SK-MEL-5 (cell line): ENCODE measurements around the gene SUN3. TPM values are rescaled to one million over a fixed set of nuclear protein-coding genes. Genes with fewer than 3 reads are reported as not detected.
"Not testable (repeated sequence)": the region's sequence is repeated elsewhere in the genome, so short reads cannot be mapped to it uniquely, and the experiment has no call there.

Experiments used
- DNase-seq: peaks from one replicate; pipeline ENCODE4 v3.0.0-alpha.2; 2016; ENCODE audit warnings: low read depth, low spot score
- in situ Hi-C: cut with HindIII; loops from 2 replicates; pipeline ENCODE4 v1.10.0; 2016; ENCODE audit warnings: low sequenced_read_pairs, high pct_unique_total_duplicates, low pct_unique_long_range_greater_than_20kb
- total RNA-seq: library from RNA; depleted of rRNA; stranded (reverse); fragments of >200 nt; shearing (Covaris generic); gene quantifications from 2 replicates; pipeline ENCODE4 v1.2.3, GENCODE V29; 2014

SUN3 gene
- total RNA-seq, 1 experiment from 2014 or later, result 0.45 TPM

DNA sequence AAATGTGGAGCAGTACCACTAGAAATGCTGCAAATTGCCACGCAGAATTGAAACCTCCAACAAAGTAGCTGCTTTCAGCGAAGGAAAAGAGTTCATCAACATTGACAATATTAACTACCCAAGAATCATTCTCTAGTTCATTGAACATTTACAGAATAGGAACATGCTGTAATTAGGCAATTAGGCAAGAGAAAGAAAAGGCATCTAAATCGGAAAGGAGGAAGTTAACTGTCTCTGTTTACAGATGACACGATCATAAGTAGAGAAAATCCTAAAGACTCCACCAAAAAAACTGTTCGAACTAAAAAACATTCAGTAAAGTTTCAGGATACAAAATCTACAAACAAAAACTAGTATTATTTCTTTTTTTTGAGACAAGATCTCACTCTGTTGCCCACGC lies 71.8 kb downstream of the SUN3 start:
- in situ Hi-C loops, result no loop called here
- DNase-seq, result no peak

DNA sequence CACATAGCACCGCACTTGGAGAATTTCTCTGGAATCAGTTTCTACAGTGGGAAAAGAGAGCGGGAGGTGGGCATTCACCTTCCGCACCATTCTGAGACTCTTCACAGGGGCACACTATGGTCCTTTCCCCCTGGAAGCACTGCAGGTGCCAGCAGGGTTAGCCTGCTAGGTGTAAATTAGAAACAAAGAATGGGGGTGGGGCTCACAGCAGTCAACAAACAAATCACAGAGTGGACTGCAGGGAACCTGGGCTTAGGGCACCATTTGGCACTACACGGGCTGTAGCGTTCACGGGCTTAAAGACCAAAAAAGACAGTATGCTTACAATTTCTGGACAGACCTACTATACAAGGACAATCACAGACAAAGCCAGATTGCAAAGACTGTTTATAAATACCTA lies 72.7 kb downstream of the SUN3 start:
- DNase-seq, result no peak
- in situ Hi-C loops, result no loop called here

DNA sequence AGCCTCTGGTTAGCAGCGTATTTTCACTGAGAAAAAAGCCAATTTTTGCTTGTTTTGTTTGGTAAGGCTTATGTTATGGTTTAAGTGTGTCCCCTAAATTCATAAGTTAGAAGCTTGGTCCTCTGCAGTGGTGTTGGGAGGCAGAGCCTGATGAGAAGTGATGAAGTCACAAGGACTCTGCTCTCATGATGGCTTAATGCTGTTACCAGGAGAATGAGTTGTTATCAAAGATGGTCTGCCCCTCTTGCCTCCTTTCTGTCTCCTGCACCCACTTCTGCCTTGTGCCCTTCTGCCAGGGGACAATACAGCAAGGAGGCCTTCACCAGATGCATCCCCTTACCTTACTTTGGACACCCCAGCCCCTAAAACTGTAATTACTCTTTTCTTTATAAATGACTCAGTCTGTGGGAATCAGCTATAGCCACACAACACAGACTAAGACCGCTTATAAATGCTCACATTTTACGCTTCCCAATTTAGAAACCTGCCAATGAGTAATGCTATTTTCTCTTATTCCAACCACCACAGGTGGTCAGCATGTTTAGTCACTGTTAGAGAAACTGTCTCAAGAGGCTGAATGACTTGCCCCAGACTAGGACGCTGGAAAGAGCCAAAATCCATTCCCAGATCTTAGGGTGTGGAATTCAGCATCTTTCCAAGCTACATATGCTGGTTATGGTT lies 74.5 kb downstream of the SUN3 start:
- DNase-seq, result no peak

DNA sequence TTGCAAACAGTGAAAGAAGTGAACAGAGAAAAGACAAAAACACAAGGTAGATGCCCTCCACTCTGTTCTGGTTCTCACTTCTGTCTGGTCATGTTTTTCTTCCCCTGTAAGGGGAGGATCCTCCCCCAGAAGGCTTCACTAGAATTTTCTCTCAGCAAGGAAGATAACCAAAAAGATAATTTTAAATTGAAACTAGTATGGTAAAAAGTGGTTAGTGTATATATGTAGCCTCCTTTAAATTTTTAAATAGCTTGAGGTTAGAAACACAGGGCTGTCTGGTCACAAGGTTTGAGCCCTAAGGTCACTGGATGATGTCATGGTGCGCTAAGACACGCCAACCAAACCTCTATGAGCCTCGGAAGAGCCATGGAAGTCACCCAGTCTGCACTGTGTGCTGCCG lies 75.1 kb downstream of the SUN3 start:
- DNase-seq, result no peak
- in situ Hi-C loops, result no loop called here

More for the DNA sequence above, 74.5 kb downstream of the SUN3 start:
- in situ Hi-C loops, result no loop called here

DNA sequence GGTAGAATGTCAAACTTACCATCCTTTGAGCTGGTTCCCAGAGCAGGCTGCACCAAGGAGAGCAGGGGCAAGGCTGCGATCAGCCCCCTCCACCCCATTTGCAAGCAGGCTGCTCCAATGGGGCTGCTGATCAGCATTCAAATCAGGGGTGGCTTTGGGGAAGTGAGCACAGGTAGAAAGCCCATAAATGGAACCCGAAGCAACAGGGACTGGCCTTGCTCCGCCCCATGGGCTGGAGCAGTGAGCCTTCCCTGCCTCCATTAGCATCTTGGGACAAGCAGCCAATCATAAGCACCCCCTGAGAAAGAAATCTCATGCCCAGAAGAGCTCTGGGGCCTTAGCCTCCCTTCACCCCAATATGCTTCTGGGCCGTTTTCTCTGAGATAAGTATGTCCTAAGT lies 76.7 kb downstream of the SUN3 start:
- no peak for DNase-seq
- in situ Hi-C loops, result no loop called here

DNA sequence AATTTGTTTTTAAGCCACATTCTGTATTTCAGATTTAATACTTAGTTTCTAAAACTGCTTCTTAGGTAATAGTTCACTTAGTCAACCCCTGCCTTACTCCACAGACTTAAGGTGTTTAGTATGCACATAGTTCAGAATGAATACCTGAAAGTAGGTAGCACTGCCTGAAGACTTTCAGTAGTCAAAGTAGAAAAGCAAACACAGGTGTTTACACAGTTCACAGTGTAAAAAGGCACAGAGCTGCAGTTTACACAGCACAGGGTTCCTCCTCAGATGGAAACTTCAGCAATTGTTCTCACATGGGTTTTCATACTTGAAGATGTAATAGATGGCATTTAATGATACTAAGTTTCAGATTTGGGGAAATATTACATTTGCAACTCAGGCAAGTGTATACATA lies 77.5 kb downstream of the SUN3 start:
- in situ Hi-C loops, result no loop called here
- no peak for DNase-seq

DNA sequence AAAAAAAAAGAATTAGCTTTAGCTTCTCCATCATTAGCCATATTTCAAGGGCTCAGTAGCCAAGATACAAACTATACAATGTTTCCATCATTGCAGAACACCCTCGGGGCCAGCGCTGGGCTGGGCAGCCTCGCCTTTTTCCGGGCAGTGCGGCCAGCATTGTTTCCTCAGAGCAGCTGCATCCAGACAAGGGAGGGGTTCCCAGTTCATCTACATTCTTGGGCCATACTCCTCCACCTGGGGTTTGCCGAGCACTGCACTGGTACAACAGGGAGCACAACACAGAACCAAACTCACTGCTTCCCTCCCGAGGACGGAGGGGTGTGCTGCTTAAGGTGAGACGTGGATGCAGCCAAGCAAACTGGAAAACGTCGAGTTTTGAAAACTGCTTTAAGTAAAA lies 78.2 kb downstream of the SUN3 start:
- in situ Hi-C loops, result no loop called here
- DNase-seq, result no peak

DNA sequence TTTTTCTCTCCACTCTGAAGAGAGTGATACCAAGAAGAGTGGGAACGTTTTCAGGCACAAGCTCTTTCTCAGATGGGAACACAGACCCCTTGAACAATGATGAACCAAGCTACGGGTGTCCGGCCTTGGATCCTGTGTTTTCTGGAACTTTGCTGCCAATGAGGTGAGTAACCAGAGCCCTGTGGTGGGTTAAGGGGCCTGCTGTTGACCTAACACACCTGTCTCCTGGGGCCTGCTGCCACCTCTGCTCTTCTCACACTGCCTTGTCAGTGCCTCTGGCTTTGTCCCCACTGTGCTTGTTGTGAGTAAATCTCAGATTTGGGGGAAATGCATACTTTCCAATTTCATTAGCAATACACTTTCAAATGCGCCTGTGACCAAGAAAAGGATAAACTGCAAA lies 79.2 kb downstream of the SUN3 start:
- DNase-seq, result no peak
- in situ Hi-C loops, result no loop called here

DNA sequence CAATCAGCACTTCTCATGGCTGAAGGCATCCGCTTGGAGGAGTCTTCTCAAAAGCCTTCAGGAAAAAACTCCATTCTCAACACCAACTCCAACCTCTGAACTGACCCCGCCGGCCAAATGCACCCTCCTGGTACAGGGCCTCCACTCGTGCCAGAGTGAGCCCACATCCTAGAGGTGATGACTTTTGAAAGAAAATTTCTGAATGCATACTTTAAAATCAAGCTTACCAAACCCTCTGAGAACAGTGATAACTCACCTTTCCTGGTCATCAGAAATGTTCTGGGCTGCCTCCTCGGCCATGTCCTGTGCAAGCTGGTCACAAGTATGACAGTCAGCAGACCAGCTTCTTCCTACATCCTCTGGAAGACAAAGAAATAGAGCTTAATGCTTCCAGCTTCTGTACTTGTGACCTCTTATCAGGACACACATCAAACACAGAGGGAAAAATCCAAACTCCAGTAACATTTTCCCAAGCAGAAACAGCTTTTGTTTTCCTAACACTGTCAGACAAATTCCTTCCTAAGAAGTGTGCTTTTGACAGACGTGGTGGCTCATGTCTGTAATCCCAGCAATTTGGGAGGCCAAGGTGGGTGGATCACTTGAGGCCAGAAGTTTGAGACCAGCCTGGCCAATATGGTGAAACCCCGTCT lies 80.6 kb downstream of the SUN3 start, which contains the start of gene PKD1L1:
Gene PKD1L1, minus strand, starts transcription at position 326 of the 650 bp plus-strand sequence. Its CDS starts 26 bp downstream, at position 300.
- in situ Hi-C loops, result no loop called here
- peak; percentile 44 for DNase-seq

DNA sequence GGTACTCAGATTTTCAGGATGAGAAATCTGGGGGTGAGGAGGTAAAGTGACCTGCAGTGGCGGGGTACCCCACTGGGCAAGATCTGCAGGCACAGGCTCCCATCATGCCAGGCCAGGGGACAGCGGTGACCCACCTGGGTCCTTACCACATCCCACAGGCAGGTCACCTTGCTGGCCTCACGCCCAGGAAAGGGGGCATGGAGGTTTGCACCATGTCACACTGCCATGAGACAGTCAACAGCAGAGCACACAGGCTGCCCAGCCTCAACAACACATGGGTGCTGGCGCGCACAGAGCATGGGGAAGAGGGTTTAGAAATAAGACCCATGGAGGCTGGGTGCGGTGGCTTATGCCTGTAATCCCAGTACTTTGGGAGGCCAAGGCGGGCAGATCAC lies 81.6 kb downstream of the SUN3 start:
- in situ Hi-C loops, result no loop called here
- no peak for DNase-seq

DNA sequence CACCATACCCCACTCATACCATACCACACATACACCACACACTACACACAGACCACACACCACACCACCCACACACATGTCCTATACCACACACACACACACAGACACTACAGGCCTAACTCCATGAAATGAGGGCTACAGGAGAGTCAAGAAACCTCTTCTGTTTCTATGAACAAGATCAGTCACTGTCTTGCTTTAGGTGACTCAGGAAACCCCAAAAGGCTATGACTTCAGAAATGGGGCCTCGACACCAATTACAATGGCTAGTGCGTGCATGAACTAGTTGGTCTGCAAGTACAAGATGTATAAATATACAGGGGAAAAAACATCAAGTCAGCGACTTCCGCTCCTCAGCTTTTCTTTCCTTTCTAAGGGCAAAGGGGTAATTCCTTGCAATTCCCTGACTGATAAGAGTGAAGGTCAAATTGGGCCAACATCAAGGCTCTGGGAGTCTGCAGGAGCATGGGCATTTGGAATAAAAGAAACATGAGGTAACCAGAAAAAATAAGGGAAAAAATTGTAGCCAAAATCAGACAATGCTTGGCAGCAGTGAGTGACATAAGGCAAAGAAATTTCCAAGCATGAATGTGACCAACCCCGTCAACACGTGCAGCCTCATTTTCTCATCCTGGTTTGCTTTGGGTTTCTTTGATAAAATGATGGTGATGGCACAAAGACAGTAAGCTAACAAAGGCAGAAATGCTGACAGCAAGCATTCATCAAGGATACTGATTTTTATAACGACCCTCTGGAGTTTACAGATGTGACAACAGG lies 82.1 kb downstream of the SUN3 start:
- DNase-seq, result no peak
- in situ Hi-C loops, result no loop called here

DNA sequence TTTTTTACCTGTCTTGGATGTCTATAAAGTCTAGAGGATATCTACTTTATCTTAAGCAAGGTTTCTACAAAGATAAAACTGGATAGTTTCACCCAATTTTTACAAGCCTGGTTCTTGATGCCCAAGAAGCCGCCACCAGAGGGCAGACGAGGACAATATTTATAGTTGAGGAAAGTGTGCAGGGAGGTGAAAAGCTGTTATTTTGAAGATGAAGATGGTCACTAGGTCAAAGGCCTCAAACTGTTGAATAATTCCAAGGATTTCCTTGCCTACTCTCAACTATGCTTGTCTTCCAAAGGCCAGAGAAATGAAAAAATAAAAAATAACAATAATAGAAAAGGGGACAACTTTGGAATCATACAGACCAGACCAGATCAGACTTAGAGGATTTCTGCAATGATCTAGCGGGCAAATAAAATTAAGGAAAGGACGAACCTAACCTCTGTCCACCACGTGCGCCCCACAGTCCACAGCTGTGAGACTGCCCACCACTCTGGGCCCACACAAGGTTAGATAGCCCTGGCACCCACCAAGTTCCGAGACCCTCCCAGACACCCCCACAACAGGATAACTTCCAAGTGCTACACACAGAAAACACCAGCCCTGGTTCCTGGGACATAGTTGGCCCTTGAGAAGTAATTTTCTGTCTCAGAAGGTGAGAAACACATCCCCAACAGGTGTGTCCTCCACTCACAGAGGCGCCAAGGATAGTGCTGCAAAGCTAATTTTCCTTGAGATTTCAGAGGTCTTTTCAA lies 83.5 kb downstream of the SUN3 start:
- DNase-seq, result peak; percentile 86
- in situ Hi-C loops, result no loop called here

DNA sequence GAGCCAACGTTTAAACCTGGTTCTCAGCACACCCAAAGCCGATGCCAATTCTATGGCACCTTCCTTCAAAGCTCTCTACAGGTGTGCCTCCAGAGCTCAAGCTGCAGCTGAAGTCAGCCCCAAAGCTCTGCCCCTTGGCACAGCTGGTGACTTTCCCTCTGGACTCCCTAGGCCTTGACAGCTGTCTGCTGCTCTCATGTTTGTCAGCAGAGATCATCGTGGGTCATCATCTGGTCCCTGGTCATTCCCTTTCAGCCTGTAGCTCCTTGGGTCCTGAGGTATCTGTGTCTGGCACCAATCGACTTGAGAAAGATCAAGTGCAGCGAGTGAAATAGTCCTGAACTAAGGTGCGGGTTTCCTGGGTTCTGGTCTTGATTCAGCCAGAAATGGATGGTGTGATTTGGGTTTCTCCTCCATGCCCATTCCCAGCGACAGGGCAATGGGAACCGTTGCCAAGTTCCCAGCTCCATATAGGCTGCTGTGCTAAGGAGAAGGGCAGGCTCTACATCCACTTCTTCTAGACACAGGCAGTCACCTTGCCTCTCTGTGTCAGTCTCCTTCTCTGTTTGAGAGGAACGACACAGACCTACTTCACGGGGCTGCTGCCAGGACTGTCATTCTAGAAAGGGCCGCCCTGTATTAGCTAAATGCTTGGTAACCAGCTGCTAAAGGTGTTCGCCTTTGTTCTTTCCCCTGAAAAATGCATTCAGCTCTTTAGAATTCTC lies 84.2 kb downstream of the SUN3 start:
- no peak for DNase-seq
- in situ Hi-C loops, result no loop called here

DNA sequence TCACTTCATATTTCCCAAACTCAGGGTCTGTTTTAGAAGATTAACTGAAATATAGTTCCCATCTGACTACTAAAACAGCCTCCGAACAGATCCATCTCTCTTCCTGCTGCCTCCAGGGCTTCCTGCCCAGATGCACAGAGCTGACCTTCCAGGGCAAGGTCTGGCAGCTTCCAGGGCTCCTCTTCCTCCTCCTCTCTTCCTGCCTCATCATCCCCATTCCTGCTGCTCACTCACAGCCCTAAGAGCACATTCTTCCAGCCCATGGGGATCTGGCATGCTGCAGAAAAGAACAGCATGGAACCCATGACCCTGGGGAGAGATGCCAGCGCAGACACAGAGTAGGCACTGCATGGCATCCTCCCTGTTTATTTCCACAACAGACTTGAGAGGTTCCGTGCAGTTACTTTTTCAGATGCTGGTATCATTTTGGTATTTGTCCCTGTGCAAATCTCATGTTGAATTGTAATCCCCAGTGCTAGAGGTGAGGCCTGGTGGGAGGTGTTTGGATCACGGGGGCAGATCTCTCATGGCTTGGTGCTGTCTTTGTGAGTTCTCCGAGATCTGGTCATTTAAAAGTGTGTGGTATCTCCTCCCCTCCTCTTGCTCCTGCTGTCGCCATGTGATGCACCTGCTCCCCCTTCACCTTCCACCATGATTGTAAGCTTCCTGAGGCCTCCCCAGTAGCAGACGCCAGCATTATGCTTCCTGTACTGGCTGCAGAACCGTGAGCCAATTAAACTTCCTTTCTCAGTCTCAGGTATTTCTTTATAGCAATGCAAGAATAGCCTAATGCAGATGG lies 85.0 kb downstream of the SUN3 start:
- no peak for DNase-seq
- in situ Hi-C loops, result no loop called here

DNA sequence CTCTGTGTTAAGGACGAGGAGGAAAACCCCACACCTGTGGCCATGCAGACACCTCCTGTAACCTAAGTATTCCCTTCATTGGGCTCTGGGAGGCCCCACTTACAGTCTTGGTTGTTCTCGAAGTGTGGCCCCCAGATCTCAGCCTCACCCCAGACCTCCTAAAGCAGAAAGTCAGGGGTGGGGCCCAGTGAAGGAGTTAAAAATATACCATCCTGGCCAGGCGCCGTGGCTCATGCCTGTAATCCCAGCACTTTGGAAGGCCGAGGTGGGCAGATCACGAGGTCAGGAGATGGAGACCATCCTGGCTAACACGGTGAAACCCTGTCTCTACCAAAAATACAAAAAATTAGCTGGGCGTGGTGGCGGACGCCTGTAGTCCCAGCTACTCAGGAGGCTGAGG lies 86.3 kb downstream of the SUN3 start:
- DNase-seq, in situ Hi-C loops: not testable (repeated sequence)

DNA sequence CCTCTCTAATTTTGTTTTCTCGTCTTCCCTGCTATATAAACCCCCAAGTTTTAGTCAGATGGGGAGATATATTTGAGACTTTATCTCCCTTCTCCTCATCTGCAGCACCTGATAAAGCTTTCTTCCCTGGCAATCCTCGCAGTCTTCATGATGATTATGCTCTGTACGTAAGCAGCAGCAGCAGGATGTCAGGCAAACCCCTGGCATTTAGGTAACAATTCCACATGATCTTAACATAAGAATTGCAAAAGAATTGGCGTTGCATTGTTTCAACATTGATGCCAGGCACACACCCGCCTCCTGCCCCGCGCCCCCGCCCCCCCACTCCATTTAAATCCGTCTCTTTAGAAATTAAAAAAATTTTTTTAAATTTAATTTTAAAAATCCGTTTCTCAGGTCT lies 86.8 kb downstream of the SUN3 start:
- no peak for DNase-seq
- in situ Hi-C loops, result no loop called here
